GM06990 (cell line): ENCODE measurements around the gene RHBDL1.

Source experiments
- DNase-seq: peaks from one replicate; pipeline ENCODE4 v3.0.0-alpha.2; 2011; ENCODE audit not compliant: insufficient read length; ENCODE audit errors: extremely low read depth
- H3K27me3 ChIP-seq: replicated peaks from 2 replicates; pipeline ENCODE4 v1.6.0; 2011; ENCODE audit warnings: low read length; ENCODE audit not compliant: control insufficient read depth, insufficient read depth
- H3K36me3 ChIP-seq: 2 replicates; pipeline ENCODE4 v1.5.1; 2011; ENCODE audit warnings: low read length; ENCODE audit not compliant: control insufficient read depth, insufficient read depth
- H3K4me3 ChIP-seq: replicated peaks from 2 replicates; pipeline ENCODE4 v1.5.1; 2011; ENCODE audit warnings: low read depth, mild to moderate bottlenecking, control low read depth, low read length
- CTCF ChIP-seq: IDR thresholded peaks from 2 replicates; pipeline ENCODE4 v1.5.1; 2011; ENCODE audit warnings: low read length, control low read depth, mild to moderate bottlenecking, inconsistent platforms; ENCODE audit not compliant: insufficient read depth, poor library complexity, severe bottlenecking

RHBDL1 gene

GRCh38 chr16:668519-669171, 6.8 kb upstream of the RHBDL1 start:
- no peak for TF ChIP-seq CTCF
- H3K4me3 ChIP-seq, result peak overlapping the region; percentile 69
- H3K27me3 ChIP-seq, result no peaks in the 10 kb centered on the region
- no peak for DNase-seq
- peaks cover 30% of the 10 kb centered on the region for H3K36me3 ChIP-seq

GRCh38 chr16:669666-670065, 5.8 kb upstream of the RHBDL1 start:
- Histone ChIP-seq H3K36me3 (peaks cover 31% of the 10 kb centered on the region), H3K4me3 (no peak overlapping the region; the same call in 1 of the 2 replicates), H3K27me3 (no peaks in the 10 kb centered on the region)
- TF ChIP-seq CTCF, result no peak
- DNase-seq, result no peak

- TF ChIP-seq CTCF, result no peak
- Histone ChIP-seq H3K27me3 (no peaks in the 10 kb centered on the region), H3K36me3 (peaks cover 31% of the 10 kb centered on the region), H3K4me3 (no peak overlapping the region)
- no peak for DNase-seq
Observed at GRCh38 chr16:670485-671352, 4.8 kb upstream of the RHBDL1 start.

- Histone ChIP-seq H3K4me3 (no peak overlapping the region), H3K36me3 (peaks cover 31% of the 10 kb centered on the region), H3K27me3 (no peaks in the 10 kb centered on the region)
- no peak for DNase-seq
- TF ChIP-seq CTCF, result no peak
Observed at GRCh38 chr16:671353-672131, 3.9 kb upstream of the RHBDL1 start.

GRCh38 chr16:672371-672770, 3.1 kb upstream of the RHBDL1 start:
- TF ChIP-seq CTCF, result no peak
- Histone ChIP-seq H3K4me3 (no peak overlapping the region), H3K27me3 (no peaks in the 10 kb centered on the region), H3K36me3 (peaks cover 31% of the 10 kb centered on the region)
- DNase-seq, result no peak
